HUES6 (cell line): ENCODE measurements around the gene RHOV.

Experiments used
- H3K27ac ChIP-seq: 2 replicates; pipeline ENCODE4 v1.7.0; 2013; ENCODE audit warnings: low read depth, mild to moderate bottlenecking, low read length, inconsistent platforms
- H3K27me3 ChIP-seq: 2 replicates; pipeline ENCODE4 v1.6.1; 2013; ENCODE audit warnings: low read length; ENCODE audit not compliant: control insufficient read depth, insufficient read depth
- H3K36me3 ChIP-seq: 2 replicates; pipeline ENCODE4 v1.6.1; 2013; ENCODE audit warnings: low read length; ENCODE audit not compliant: control insufficient read depth, insufficient read depth
- H3K4me1 ChIP-seq: 2 replicates; pipeline ENCODE4 v1.6.1; 2013; ENCODE audit warnings: low read length; ENCODE audit not compliant: control insufficient read depth, insufficient read depth
- H3K4me3 ChIP-seq: 2 replicates; pipeline ENCODE4 v1.5.1; 2013; ENCODE audit warnings: low read depth, low read length
- H3K9ac ChIP-seq: one replicate; pipeline ENCODE4 v1.6.1; 2013; ENCODE audit warnings: mild to moderate bottlenecking, low read length
- H3K9me3 ChIP-seq: 2 replicates; pipeline ENCODE4 v1.6.1; 2013; ENCODE audit warnings: low read depth, low read length; ENCODE audit not compliant: control insufficient read depth, insufficient read depth

RHOV gene

GRCh38 chr15:40914013-40914412 is 40.0 kb upstream of the RHOV start:
- no peak overlapping the region for H3K4me3 ChIP-seq
- H3K27ac ChIP-seq = no peak overlapping the region
- no peak overlapping the region for H3K9ac ChIP-seq
- no peaks in the 10 kb centered on the region for H3K9me3 ChIP-seq
- peaks cover 34% of the 10 kb centered on the region for H3K4me1 ChIP-seq
- no peaks in the 10 kb centered on the region for H3K36me3 ChIP-seq
- peaks cover 20% of the 10 kb centered on the region for H3K27me3 ChIP-seq

- H3K9ac ChIP-seq = no peak overlapping the region
- no peak overlapping the region for H3K4me3 ChIP-seq
- H3K27me3 ChIP-seq = peaks cover 8% of the 10 kb centered on the region
- H3K9me3 ChIP-seq = no peaks in the 10 kb centered on the region
- no peak overlapping the region for H3K27ac ChIP-seq
- H3K36me3 ChIP-seq = no peaks in the 10 kb centered on the region
- peaks cover 24% of the 10 kb centered on the region for H3K4me1 ChIP-seq
Observed at GRCh38 chr15:40912478-40912877, 38.4 kb upstream of the RHOV start.

- Histone ChIP-seq H3K9ac (no peak overlapping the region), H3K9me3 (no peaks in the 10 kb centered on the region), H3K36me3 (no peaks in the 10 kb centered on the region), H3K4me1 (peaks cover 29% of the 10 kb centered on the region), H3K4me3 (no peak overlapping the region), H3K27me3 (peaks cover 5% of the 10 kb centered on the region), H3K27ac (no peak overlapping the region)
Observed at GRCh38 chr15:40911693-40912092, 37.7 kb upstream of the RHOV start.

- Histone ChIP-seq H3K9me3 (no peaks in the 10 kb centered on the region), H3K4me3 (no peak overlapping the region), H3K9ac (no peak overlapping the region), H3K4me1 (peaks cover 29% of the 10 kb centered on the region), H3K36me3 (no peaks in the 10 kb centered on the region), H3K27ac (no peak overlapping the region), H3K27me3 (no peaks in the 10 kb centered on the region)
Observed at GRCh38 chr15:40911141-40911540, 37.1 kb upstream of the RHOV start.

- no peak overlapping the region for H3K27ac ChIP-seq
Observed at GRCh38 chr15:40909662-40910630, 35.9 kb upstream of the RHOV start.

GRCh38 chr15:40908095-40908494 is 34.1 kb upstream of the RHOV start:
- no peaks in the 10 kb centered on the region for H3K27me3 ChIP-seq
- no peak overlapping the region for H3K4me3 ChIP-seq
- no peak overlapping the region for H3K27ac ChIP-seq
- no peaks in the 10 kb centered on the region for H3K9me3 ChIP-seq
- peaks cover 13% of the 10 kb centered on the region for H3K36me3 ChIP-seq
- no peak overlapping the region for H3K9ac ChIP-seq
- peaks cover 24% of the 10 kb centered on the region for H3K4me1 ChIP-seq

More at GRCh38 chr15:40909662-40910630, 35.9 kb upstream of the RHOV start:
- Histone ChIP-seq H3K4me3 (no peak overlapping the region), H3K36me3 (peaks cover under 1% of the 10 kb centered on the region; the same call in 1 of the 2 replicates), H3K27me3 (no peaks in the 10 kb centered on the region), H3K4me1 (peaks cover 28% of the 10 kb centered on the region), H3K9ac (no peak overlapping the region), H3K9me3 (no peaks in the 10 kb centered on the region)

- Histone ChIP-seq H3K4me1 (peaks cover 24% of the 10 kb centered on the region), H3K27ac (no peak overlapping the region), H3K36me3 (peaks cover 21% of the 10 kb centered on the region), H3K4me3 (peak overlapping the region; percentile 58), H3K9ac (no peak overlapping the region), H3K27me3 (no peaks in the 10 kb centered on the region), H3K9me3 (no peaks in the 10 kb centered on the region)
Observed at GRCh38 chr15:40906991-40907802, 33.2 kb upstream of the RHOV start.

- Histone ChIP-seq H3K27me3 (no peaks in the 10 kb centered on the region), H3K4me1 (peaks cover 17% of the 10 kb centered on the region), H3K4me3 (peak overlapping the region; percentile 58), H3K9ac (no peak overlapping the region), H3K36me3 (peaks cover 25% of the 10 kb centered on the region), H3K9me3 (no peaks in the 10 kb centered on the region), H3K27ac (no peak overlapping the region)
Observed at GRCh38 chr15:40906091-40906990, 32.3 kb upstream of the RHOV start.

GRCh38 chr15:40904552-40905201 is 30.6 kb upstream of the RHOV start:
- Histone ChIP-seq H3K4me1 (peaks cover 6% of the 10 kb centered on the region), H3K9me3 (no peaks in the 10 kb centered on the region), H3K4me3 (no peak overlapping the region), H3K9ac (no peak overlapping the region), H3K36me3 (peaks cover 40% of the 10 kb centered on the region), H3K27ac (no peak overlapping the region), H3K27me3 (no peaks in the 10 kb centered on the region)
